K562 (cell line): ENCODE measurements around the gene OR2V2. TPM values are rescaled to one million over a fixed set of nuclear protein-coding genes. Genes with fewer than 3 reads are reported as not detected.

Experiments used
- ATAC-seq: fragments of 200-7000 bp; cut with Tn5 transposase; 3 replicates; pipeline ENCODE4 v1.9.1; 2020; ENCODE audit warnings: moderate library complexity
- BruUV-seq: library from RNA; stranded (reverse); fragments of 400-500 nt; replicated peaks from 2 replicates; lab custom pipeline; 2021; lab: Mats Ljungman, UMichigan
- CTCF ChIA-PET: fragments of 300-600 bp; formaldehyde crosslinking; extraction: SDS; loops from one replicate; lab custom pipeline; 2021; ENCODE audit warnings: low intra/inter-chr PET ratio; lab: Yijun Ruan, JAX
- POLR2A ChIA-PET: fragments of 300-600, 350-650 bp; sonication (Branson Sonifier 250); formaldehyde crosslinking; extraction: SDS; loops from one replicate; lab custom pipeline; 2021; ENCODE audit warnings: antibody characterized with exemption, inconsistent platforms; lab: Yijun Ruan, JAX
- DNase-seq, 4 experiments: peaks; one replicate each; pipeline versions ENCODE4 v3.0.0 to v3.0.0-alpha.2; 2011 to 2018; ENCODE audit warnings: low spot score in 3 of 4, mixed read lengths in 3 of 4; ENCODE audit errors: extremely low read depth in 1 of 4
- FAIRE-seq: peaks from 2 replicates; lab custom pipeline; 2011; peaks lifted over from hg19 to GRCh38; lab: Jason Lieb, UNC
- H2AFZ ChIP-seq: 2 replicates; pipeline ENCODE4 v1.6.0; 2011; ENCODE audit warnings: low read depth, low read length, control low read depth, inconsistent platforms
- H3K27ac ChIP-seq: fragments of 200-600 bp; 3 replicates; pipeline ENCODE4 v1.8.0; 2011; ENCODE audit warnings: low read depth, mild to moderate bottlenecking, control low read depth, inconsistent platforms, low read length, moderate library complexity, mixed read lengths; ENCODE audit errors: extremely low read depth
- H3K27me3 ChIP-seq, 2 experiments: fragments of 300-600 bp in 1 of 2; 2 replicates in 1 of 2; 3 replicates in 1 of 2; pipeline versions ENCODE4 v1.6.0 to v1.8.0; 2011; ENCODE audit warnings: inconsistent platforms in 2 of 2, low read length in 2 of 2, mild to moderate bottlenecking in 1 of 2, mixed read lengths in 1 of 2, moderate library complexity in 1 of 2; ENCODE audit not compliant: control insufficient read depth in 2 of 2, insufficient read depth in 2 of 2
- H3K36me3 ChIP-seq: fragments of 300-600 bp; 3 replicates; pipeline ENCODE4 v1.8.0; 2011; ENCODE audit warnings: mild to moderate bottlenecking, low read length, inconsistent platforms; ENCODE audit not compliant: control insufficient read depth, insufficient read depth
- H3K4me1 ChIP-seq, 2 experiments: fragments of 200-600 bp in 1 of 2; replicated peaks in 1 of 2; 2 replicates in 1 of 2; 3 replicates in 1 of 2; pipeline versions ENCODE4 v1.5.1 to v1.8.0; 2011; ENCODE audit warnings: inconsistent platforms in 2 of 2, low read length in 2 of 2, mild to moderate bottlenecking in 1 of 2, mixed read lengths in 1 of 2, moderate library complexity in 1 of 2; ENCODE audit not compliant: control insufficient read depth in 2 of 2, insufficient read depth in 2 of 2
- H3K4me2 ChIP-seq: 2 replicates; pipeline ENCODE4 v1.6.1; 2011; ENCODE audit warnings: low read length, control low read depth, inconsistent platforms, mixed read lengths; ENCODE audit not compliant: insufficient read depth
- H3K4me3 ChIP-seq: fragments of 200-600 bp; sonication (generic), shearing (Covaris generic); 2 replicates; pipeline ENCODE4 v1.5.1; 2016; ENCODE audit warnings: control low read depth, inconsistent platforms
- H3K79me2 ChIP-seq: fragments of 200-600 bp; 3 replicates; pipeline ENCODE4 v1.8.0; 2011; ENCODE audit warnings: low read length, inconsistent platforms; ENCODE audit not compliant: control insufficient read depth, insufficient read depth
- H3K9ac ChIP-seq, 2 experiments: 2 replicates each; pipeline versions ENCODE4 v1.6.0 to v1.6.1; 2011; ENCODE audit warnings: low read depth in 2 of 2, low read length in 2 of 2, control low read depth in 1 of 2, inconsistent platforms in 1 of 2, mild to moderate bottlenecking in 1 of 2, mixed read lengths in 1 of 2; ENCODE audit not compliant: insufficient read depth in 1 of 2
- H3K9me1 ChIP-seq: one replicate; pipeline ENCODE4 v1.6.0; 2011; ENCODE audit warnings: inconsistent platforms, mild to moderate bottlenecking, low read length, moderate library complexity; ENCODE audit not compliant: control insufficient read depth, insufficient read depth
- H3K9me3 ChIP-seq: replicated peaks from 2 replicates; pipeline ENCODE4 v1.5.1; 2011; ENCODE audit warnings: low read depth, low read length, inconsistent platforms; ENCODE audit not compliant: control insufficient read depth, insufficient read depth
- H4K20me1 ChIP-seq: replicated peaks from 2 replicates; pipeline ENCODE4 v1.6.1; 2011; ENCODE audit warnings: low read length, inconsistent platforms, mixed read lengths; ENCODE audit not compliant: control insufficient read depth, insufficient read depth
- ARNT ChIP-seq, 2 experiments: fragments of 450-650 bp; IDR thresholded peaks; 2 replicates each; pipeline ENCODE4 v1.6.1; 2016; ENCODE audit warnings: mild to moderate bottlenecking in 1 of 2
- ESRRA ChIP-seq: fragments of 450-650 bp; IDR thresholded peaks from 2 replicates; pipeline ENCODE4 v1.6.1; 2014; ENCODE audit warnings: low read depth, mild to moderate bottlenecking, moderate library complexity, borderline replicate concordance
- GTF2E2 ChIP-seq: fragments of 200-800 bp; sonication (Bioruptor generic); IDR thresholded peaks from 2 replicates; pipeline ENCODE4 v1.6.1; 2016; ENCODE audit warnings: missing genetic modification characterization, missing compliant biosample characterization
- MCM2 ChIP-seq: fragments of 450-650 bp; IDR thresholded peaks from 2 replicates; pipeline ENCODE4 v1.6.1; 2017; ENCODE audit warnings: low read depth, mild to moderate bottlenecking
- NR2C1 ChIP-seq, 2 experiments: fragments of 450-650 bp; IDR thresholded peaks; 2 replicates each; pipeline ENCODE4 v1.6.1; 2017; ENCODE audit warnings: mild to moderate bottlenecking in 2 of 2, antibody characterized with exemption in 1 of 2, inconsistent platforms in 1 of 2, missing compliant biosample characterization in 1 of 2, missing genetic modification characterization in 1 of 2
- PTBP1 ChIP-seq: fragments of 200-400 bp; formaldehyde crosslinking; IDR thresholded peaks from 2 replicates; pipeline ENCODE4 v1.6.1; 2017; ENCODE audit warnings: low read depth, low read length
- SAP30 ChIP-seq: fragments of 200-600 bp; sonication (generic); IDR thresholded peaks from 2 replicates; pipeline ENCODE4 v1.6.1; 2012; ENCODE audit warnings: borderline replicate concordance, low read depth, mild to moderate bottlenecking, moderate library complexity, low read length, control low read depth, inconsistent platforms; ENCODE audit not compliant: insufficient read depth, poor library complexity, severe bottlenecking
- SMARCE1 ChIP-seq: fragments of 450-650 bp; IDR thresholded peaks from 2 replicates; pipeline ENCODE4 v1.7.1; 2016; ENCODE audit warnings: mild to moderate bottlenecking
- ZC3H4 ChIP-seq: sonication (generic); formaldehyde crosslinking; IDR thresholded peaks from 2 replicates; pipeline ENCODE4 v1.9.0; 2021; ENCODE audit warnings: missing genetic modification reagents, borderline replicate concordance
- ZSCAN32 ChIP-seq: fragments of 450-650 bp; formaldehyde crosslinking; IDR thresholded peaks from 2 replicates; pipeline ENCODE4 v1.4.0; 2020; ENCODE audit warnings: mild to moderate bottlenecking, moderate library complexity
- WGBS: fragments of 100-300 bp; shearing (Covaris generic); methylation state at CpG from one replicate; pipeline ENCODE4 v1.1.6; 2016; ENCODE audit warnings: low coverage, mixed read lengths; ENCODE audit not compliant: insufficient coverage; ENCODE audit errors: missing lambda C conversion rate; 5-methylcytosine and 5-hydroxymethylcytosine counted together
- in situ Hi-C: fragments of 300-500 bp; cut with MboI; formaldehyde crosslinking; loops from 4 replicates; pipeline ENCODE4 v1.15.0; 2018; ENCODE audit warnings: inconsistent platforms, mixed read lengths
- intact Hi-C: fragments of 100-400 bp; cut with micrococcal nuclease; formaldehyde crosslinking; loops from 2 replicates; pipeline ENCODE4 v1.14.2; 2022
- polyA plus RNA-seq, 8 experiments: library from polyadenylated mRNA; depleted of rRNA in 4 of 8; stranded (reverse) in 5 of 8; unstranded in 3 of 8; fragments of >200 nt; fragmentation: Nextera tagmentation in 2 of 8; fragmentation: Illumina TruSeq in 1 of 8; extraction: Ambion mirVana in 2 of 8; extraction: Trizol in 1 of 8; gene quantifications; 2 replicates each; pipeline versions ENCODE4 v1.2.1 to v1.2.3, GENCODE V29; 2011 to 2014; ENCODE audit warnings: inconsistent platforms in 1 of 8, missing spikeins in 1 of 8
- total RNA-seq, 7 experiments: library from RNA; depleted of rRNA in 6 of 7; stranded (reverse); fragments of >200 nt in 6 of 7; fragmentation: Illumina TruSeq in 2 of 7; extraction: Trizol in 2 of 7; gene quantifications; 2 replicates each; pipeline versions ENCODE4 v1.2.1 to v1.2.3, GENCODE V29; 2011 to 2021; ENCODE audit warnings: low replicate concordance in 1 of 7
- TF ChIP-seq, protein P1 (sequence below): fragments of 450-650 bp; IDR thresholded peaks from 2 replicates; pipeline ENCODE4 v1.6.1; 2016
- TF ChIP-seq, protein P2 (sequence below): sonication (generic); formaldehyde crosslinking; IDR thresholded peaks from 2 replicates; pipeline ENCODE4 v1.8.1; 2023; ENCODE audit warnings: mild to moderate bottlenecking, missing genetic modification reagents

OR2V2 gene
- total and polyA plus RNA-seq, 9 of the 15 experiments (the other 6 are each of a cell fraction or from before 2014, with no cell fraction given): 0.01 TPM; not detected in 8

DNA sequence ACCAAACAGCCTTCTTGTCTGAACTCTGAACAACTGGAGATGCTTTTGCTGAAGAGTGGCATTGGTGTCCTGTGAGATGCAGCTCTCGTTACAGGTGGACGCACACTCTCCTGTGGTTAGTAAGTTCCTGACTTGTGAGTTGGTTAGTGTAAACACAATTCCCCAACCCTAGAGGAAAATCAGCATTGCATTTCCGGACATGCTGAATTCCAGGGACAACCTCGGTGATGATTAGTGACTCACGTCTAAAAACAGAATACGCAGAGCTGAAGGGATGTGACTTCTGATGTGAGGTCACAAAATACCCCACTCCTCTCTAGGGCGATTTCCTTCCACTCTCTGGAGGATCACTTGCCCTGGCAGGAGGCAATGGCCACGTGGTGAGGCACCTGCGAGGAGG lies 5.0 kb downstream of the OR2V2 start:
- Histone ChIP-seq H3K9me1 (no peaks in the 10 kb centered on the region), H3K27me3 (no peaks in the 10 kb centered on the region), H3K36me3 (no peaks in the 10 kb centered on the region), H3K9me3 (no peaks in the 10 kb centered on the region), H2AFZ (no peak overlapping the region), H3K79me2 (no peaks in the 10 kb centered on the region), H3K4me1 (peaks cover 3% of the 10 kb centered on the region in 2 experiments; a peak in 2 of 5 replicates), H4K20me1 (no peaks in the 10 kb centered on the region), H3K9ac (no peak overlapping the region), H3K4me3 (no peak overlapping the region), H3K4me2 (no peak overlapping the region), H3K27ac (no peak overlapping the region)
- intact Hi-C loops (no loop called here), in situ Hi-C loops (no loop called here)
- ChIA-PET POLR2A (interaction anchor here (0.7 to 1.0 kb wide), 4 partner anchors 11 to 477 kb away, joined by 3 to 6 read pairs (median 4); no protein-coding TSS in a partner anchor), CTCF (no interaction called here)
- DNase-seq: no peak
- FAIRE-seq: no peak
- no peak for ATAC-seq
- TF ChIP-seq, protein P1, sequence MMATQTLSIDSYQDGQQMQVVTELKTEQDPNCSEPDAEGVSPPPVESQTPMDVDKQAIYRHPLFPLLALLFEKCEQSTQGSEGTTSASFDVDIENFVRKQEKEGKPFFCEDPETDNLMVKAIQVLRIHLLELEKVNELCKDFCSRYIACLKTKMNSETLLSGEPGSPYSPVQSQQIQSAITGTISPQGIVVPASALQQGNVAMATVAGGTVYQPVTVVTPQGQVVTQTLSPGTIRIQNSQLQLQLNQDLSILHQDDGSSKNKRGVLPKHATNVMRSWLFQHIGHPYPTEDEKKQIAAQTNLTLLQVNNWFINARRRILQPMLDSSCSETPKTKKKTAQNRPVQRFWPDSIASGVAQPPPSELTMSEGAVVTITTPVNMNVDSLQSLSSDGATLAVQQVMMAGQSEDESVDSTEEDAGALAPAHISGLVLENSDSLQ: no peak
- no peak for TF ChIP-seq SAP30
- TF ChIP-seq ZC3H4: no peak
- TF ChIP-seq SMARCE1: no peak
- TF ChIP-seq GTF2E2 (tag): no peak
- TF ChIP-seq ARNT (IDR thresholded peaks at IDR 0.05): no peak
- TF ChIP-seq MCM2: no peak
- no peak for TF ChIP-seq ESRRA
- TF ChIP-seq PTBP1: no peak
- no peak for TF ChIP-seq ZSCAN32
- TF ChIP-seq, protein P2, sequence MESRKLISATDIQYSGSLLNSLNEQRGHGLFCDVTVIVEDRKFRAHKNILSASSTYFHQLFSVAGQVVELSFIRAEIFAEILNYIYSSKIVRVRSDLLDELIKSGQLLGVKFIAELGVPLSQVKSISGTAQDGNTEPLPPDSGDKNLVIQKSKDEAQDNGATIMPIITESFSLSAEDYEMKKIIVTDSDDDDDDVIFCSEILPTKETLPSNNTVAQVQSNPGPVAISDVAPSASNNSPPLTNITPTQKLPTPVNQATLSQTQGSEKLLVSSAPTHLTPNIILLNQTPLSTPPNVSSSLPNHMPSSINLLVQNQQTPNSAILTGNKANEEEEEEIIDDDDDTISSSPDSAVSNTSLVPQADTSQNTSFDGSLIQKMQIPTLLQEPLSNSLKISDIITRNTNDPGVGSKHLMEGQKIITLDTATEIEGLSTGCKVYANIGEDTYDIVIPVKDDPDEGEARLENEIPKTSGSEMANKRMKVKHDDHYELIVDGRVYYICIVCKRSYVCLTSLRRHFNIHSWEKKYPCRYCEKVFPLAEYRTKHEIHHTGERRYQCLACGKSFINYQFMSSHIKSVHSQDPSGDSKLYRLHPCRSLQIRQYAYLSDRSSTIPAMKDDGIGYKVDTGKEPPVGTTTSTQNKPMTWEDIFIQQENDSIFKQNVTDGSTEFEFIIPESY (CRISPR knock-in tag): no peak
- no peak for TF ChIP-seq NR2C1 (IDR thresholded peaks at IDR 0.05)
- no peak for TF ChIP-seq NR2C1 (tag; IDR thresholded peaks at IDR 0.05)
- no TSS peak for BruUV-seq
- WGBS: 63% methylated on average over 9 of the region's 9 CpGs
